Bronchial epithelial cell (primary cell): ENCODE data around the gene PLEKHD1. TPM values are rescaled to one million over a fixed set of nuclear protein-coding genes. Genes with fewer than 3 reads are reported as not detected.

Source experiments
- DNase-seq: peaks from one replicate; pipeline ENCODE4 v3.0.0-alpha.2; 2010; ENCODE audit warnings: low read depth
- FAIRE-seq: peaks from 2 replicates; lab custom pipeline; 2011; peaks lifted over from hg19 to GRCh38; lab: Jason Lieb, UNC
- H3K27me3 ChIP-seq: 2 replicates; pipeline ENCODE4 v1.5.1; 2011; ENCODE audit warnings: low read length; ENCODE audit not compliant: control insufficient read depth, insufficient read depth
- H3K36me3 ChIP-seq: 2 replicates; pipeline ENCODE4 v1.5.1; 2011; ENCODE audit warnings: low read length; ENCODE audit not compliant: control insufficient read depth, insufficient read depth
- H3K4me3 ChIP-seq: 2 replicates; pipeline ENCODE4 v1.5.1; 2011; ENCODE audit warnings: mild to moderate bottlenecking, low read depth, low read length, control low read depth
- CTCF ChIP-seq: IDR thresholded peaks from 2 replicates; pipeline ENCODE4 v1.5.1; 2011; ENCODE audit warnings: mild to moderate bottlenecking, moderate library complexity, low read length, control low read depth, inconsistent platforms; ENCODE audit not compliant: insufficient read depth, severe bottlenecking
- total RNA-seq: library from RNA; depleted of rRNA; stranded (reverse); fragments of >200 nt; gene quantifications from 2 replicates; pipeline ENCODE4 v1.2.1, GENCODE V29; 2014

PLEKHD1 gene
- total RNA-seq, 1 donor from 2014 or later, result 0.26 TPM

- DNase-seq (no peak), FAIRE-seq (no peak)
- TF ChIP-seq CTCF, result peak; percentile 63
- Histone ChIP-seq H3K4me3 (no peak overlapping the region), H3K36me3 (no peaks in the 10 kb centered on the region), H3K27me3 (peaks cover 2% of the 10 kb centered on the region)
Measured at GRCh38 chr14:69547701-69548348, 63.3 kb downstream of the PLEKHD1 start.

GRCh38 chr14:69548566-69548965 lies 64.0 kb downstream of the PLEKHD1 start:
- DNase-seq, result no peak
- no peak for TF ChIP-seq CTCF
- no peak for FAIRE-seq
- Histone ChIP-seq H3K36me3 (no peaks in the 10 kb centered on the region), H3K27me3 (peaks cover 2% of the 10 kb centered on the region), H3K4me3 (no peak overlapping the region)

GRCh38 chr14:69551511-69551910 lies 67.0 kb downstream of the PLEKHD1 start:
- Histone ChIP-seq H3K27me3 (peaks cover 4% of the 10 kb centered on the region), H3K36me3 (no peaks in the 10 kb centered on the region), H3K4me3 (no peak overlapping the region)
- DNase-seq (no peak), FAIRE-seq (no peak)
- no peak for TF ChIP-seq CTCF

- FAIRE-seq (peak; percentile 95), DNase-seq (peak; percentile 85)
- Histone ChIP-seq H3K4me3 (no peak overlapping the region), H3K27me3 (peaks cover 4% of the 10 kb centered on the region), H3K36me3 (no peaks in the 10 kb centered on the region)
- TF ChIP-seq CTCF, result no peak
Measured at GRCh38 chr14:69553252-69553651, 68.7 kb downstream of the PLEKHD1 start.

- DNase-seq (no peak), FAIRE-seq (no peak)
- TF ChIP-seq CTCF, result no peak
- peaks cover 4% of the 10 kb centered on the region for H3K27me3 ChIP-seq
- H3K36me3 ChIP-seq, result no peaks in the 10 kb centered on the region
- no peak overlapping the region for H3K4me3 ChIP-seq
Measured at GRCh38 chr14:69554500-69554899, 70.0 kb downstream of the PLEKHD1 start.

- no peak for TF ChIP-seq CTCF
- peaks cover 5% of the 10 kb centered on the region for H3K27me3 ChIP-seq
Measured at GRCh38 chr14:69558774-69559173, 74.2 kb downstream of the PLEKHD1 start.

More at GRCh38 chr14:69558774-69559173, 74.2 kb downstream of the PLEKHD1 start:
- Histone ChIP-seq H3K36me3 (no peaks in the 10 kb centered on the region), H3K4me3 (no peak overlapping the region)
- DNase-seq (no peak), FAIRE-seq (no peak)
